Neural progenitor cell (in vitro differentiated cells): ENCODE measurements around the gene ARID2. TPM values are rescaled to one million over a fixed set of nuclear protein-coding genes. Genes with fewer than 3 reads are reported as not detected.
A peak's percentile ranks its signal among the peaks of the same experiment; 100 is the strongest.

Experiments used
- DNase-seq: peaks from one replicate; pipeline ENCODE4 v3.0.0-alpha.2; 2016; ENCODE audit warnings: low spot score
- H2AFZ ChIP-seq: fragments of 200-600 bp; sonication (generic); replicated peaks from 2 replicates; pipeline ENCODE4 v1.6.1; 2016; ENCODE audit warnings: antibody characterized with exemption
- H3F3A ChIP-seq: fragments of 200-600 bp; sonication (generic); 2 replicates; pipeline ENCODE4 v1.6.1; 2016; ENCODE audit warnings: antibody characterized with exemption, low read depth
- H3K27ac ChIP-seq: fragments of 200-600 bp; sonication (generic); 2 replicates; pipeline ENCODE4 v1.5.1; 2016; ENCODE audit warnings: mild to moderate bottlenecking
- H3K27me3 ChIP-seq: fragments of 200-600 bp; sonication (generic); 2 replicates; pipeline ENCODE4 v1.6.1; 2016; ENCODE audit warnings: mild to moderate bottlenecking, moderate library complexity
- H3K36me3 ChIP-seq: fragments of 200-600 bp; sonication (generic); 2 replicates; pipeline ENCODE4 v1.5.1; 2016
- H3K4me1 ChIP-seq: fragments of 200-600 bp; sonication (generic); 2 replicates; pipeline ENCODE4 v1.6.1; 2016; ENCODE audit warnings: mixed run types
- H3K4me2 ChIP-seq: fragments of 200-600 bp; sonication (generic); 2 replicates; pipeline ENCODE4 v1.6.1; 2016
- H3K4me3 ChIP-seq: fragments of 200-600 bp; sonication (generic); 2 replicates; pipeline ENCODE4 v1.5.1; 2016
- H3K79me2 ChIP-seq: fragments of 200-600 bp; sonication (generic); 2 replicates; pipeline ENCODE4 v1.6.1; 2016; ENCODE audit warnings: low read depth
- H3K9ac ChIP-seq: fragments of 200-600 bp; sonication (generic); 2 replicates; pipeline ENCODE4 v1.6.1; 2016
- H3K9me3 ChIP-seq: fragments of 200-600 bp; sonication (generic); 2 replicates; pipeline ENCODE4 v1.5.1; 2016; ENCODE audit warnings: low read depth
- H4K20me1 ChIP-seq: fragments of 200-600 bp; sonication (generic); 2 replicates; pipeline ENCODE4 v1.6.1; 2016; ENCODE audit warnings: low read depth
- H3K27ac Mint-ChIP-seq: 3 replicates; pipeline ENCODE4 v1.8.0; 2021; ENCODE audit warnings: mixed read lengths
- H3K27me3 Mint-ChIP-seq: 2 replicates; pipeline ENCODE4 v1.8.0; 2022; ENCODE audit warnings: low read depth, mild to moderate bottlenecking, inconsistent platforms, moderate library complexity, mixed read lengths; ENCODE audit not compliant: insufficient read depth
- H3K36me3 Mint-ChIP-seq: 3 replicates; pipeline ENCODE4 v1.8.0; 2021; ENCODE audit warnings: mixed read lengths
- H3K4me1 Mint-ChIP-seq: 3 replicates; pipeline ENCODE4 v1.8.0; 2021; ENCODE audit warnings: mixed read lengths
- H3K4me3 Mint-ChIP-seq: 3 replicates; pipeline ENCODE4 v1.8.0; 2021; ENCODE audit warnings: mild to moderate bottlenecking, moderate library complexity, mixed read lengths
- H3K9me3 Mint-ChIP-seq: 3 replicates; pipeline ENCODE4 v1.8.0; 2020; ENCODE audit warnings: mixed read lengths
- EZH2 ChIP-seq: fragments of 200-600 bp; sonication (generic); IDR thresholded peaks from 2 replicates; pipeline ENCODE4 v1.6.1; 2017; ENCODE audit warnings: antibody characterized with exemption, mild to moderate bottlenecking, moderate library complexity
- EZH2phosphoT487 ChIP-seq: fragments of 200-600 bp; sonication (generic); IDR thresholded peaks from 2 replicates; pipeline ENCODE4 v1.6.1; 2017; ENCODE audit warnings: antibody characterized with exemption
- total RNA-seq: library from RNA; depleted of rRNA; stranded (reverse); fragments of >200 nt; gene quantifications from 2 replicates; pipeline ENCODE4 v1.2.3, GENCODE V29; 2015; ENCODE audit warnings: low replicate concordance
- TF ChIP-seq, protein P1 (sequence below): fragments of 200-600 bp; sonication (generic); IDR thresholded peaks from 2 replicates; pipeline ENCODE4 v1.5.1; 2017; ENCODE audit warnings: antibody characterized with exemption, mild to moderate bottlenecking

ARID2 gene
- total RNA-seq, 1 donor from 2014 or later: 86.4 TPM

DNA sequence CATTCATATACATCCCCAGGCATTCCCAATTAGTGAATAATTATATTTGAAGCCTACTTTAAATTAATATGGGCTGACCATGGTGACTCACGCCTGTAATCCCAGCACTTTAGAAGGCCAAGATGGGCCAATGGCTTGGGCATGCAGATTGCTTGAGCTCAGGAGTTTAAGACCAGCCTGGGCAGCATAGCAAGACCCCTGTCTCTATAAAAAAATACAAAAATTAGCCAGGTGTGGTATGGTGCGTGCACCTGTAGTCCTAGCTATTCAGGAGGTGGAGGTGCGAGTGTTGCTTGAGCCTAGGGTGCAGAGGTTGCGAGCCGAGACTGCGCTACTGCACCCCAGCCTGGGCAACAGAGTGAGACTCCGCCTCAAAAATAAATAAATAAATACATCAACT, 7.6 kb upstream of the ARID2 start:
- H3K27me3 ChIP-seq: no peaks in the 10 kb centered on the region
- no peak overlapping the region for H3K27ac Mint-ChIP-seq
- TF ChIP-seq, protein P1, sequence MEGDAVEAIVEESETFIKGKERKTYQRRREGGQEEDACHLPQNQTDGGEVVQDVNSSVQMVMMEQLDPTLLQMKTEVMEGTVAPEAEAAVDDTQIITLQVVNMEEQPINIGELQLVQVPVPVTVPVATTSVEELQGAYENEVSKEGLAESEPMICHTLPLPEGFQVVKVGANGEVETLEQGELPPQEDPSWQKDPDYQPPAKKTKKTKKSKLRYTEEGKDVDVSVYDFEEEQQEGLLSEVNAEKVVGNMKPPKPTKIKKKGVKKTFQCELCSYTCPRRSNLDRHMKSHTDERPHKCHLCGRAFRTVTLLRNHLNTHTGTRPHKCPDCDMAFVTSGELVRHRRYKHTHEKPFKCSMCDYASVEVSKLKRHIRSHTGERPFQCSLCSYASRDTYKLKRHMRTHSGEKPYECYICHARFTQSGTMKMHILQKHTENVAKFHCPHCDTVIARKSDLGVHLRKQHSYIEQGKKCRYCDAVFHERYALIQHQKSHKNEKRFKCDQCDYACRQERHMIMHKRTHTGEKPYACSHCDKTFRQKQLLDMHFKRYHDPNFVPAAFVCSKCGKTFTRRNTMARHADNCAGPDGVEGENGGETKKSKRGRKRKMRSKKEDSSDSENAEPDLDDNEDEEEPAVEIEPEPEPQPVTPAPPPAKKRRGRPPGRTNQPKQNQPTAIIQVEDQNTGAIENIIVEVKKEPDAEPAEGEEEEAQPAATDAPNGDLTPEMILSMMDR: no peak
- TF ChIP-seq EZH2phosphoT487: no peak
- no peak for TF ChIP-seq EZH2

GRCh38 chr12:45725631-45726602, 3.6 kb upstream of the ARID2 start:
- peak overlapping the region; percentile 98 for H3K4me3 Mint-ChIP-seq
- H3K4me1 Mint-ChIP-seq: peaks cover 6% of the 10 kb centered on the region
- no peak for TF ChIP-seq EZH2phosphoT487
- TF ChIP-seq, protein P1: peak; percentile 75
- H3K36me3 Mint-ChIP-seq: peaks cover 4% of the 10 kb centered on the region
- Histone ChIP-seq H3K79me2 (peaks cover 75% of the 10 kb centered on the region), H3K4me2 (peak overlapping the region; percentile 86), H3K4me1 (peaks cover 24% of the 10 kb centered on the region), H3K27ac (no peak overlapping the region), H3K9me3 (no peaks in the 10 kb centered on the region), H4K20me1 (peaks cover 16% of the 10 kb centered on the region), H3K36me3 (peaks cover 4% of the 10 kb centered on the region), H3K9ac (peak overlapping the region; percentile 89), H3K27me3 (no peaks in the 10 kb centered on the region), H2AFZ (peak overlapping the region; percentile 89), H3K4me3 (peak overlapping the region; percentile 88), H3F3A (peaks cover 36% of the 10 kb centered on the region)
- H3K9me3 Mint-ChIP-seq: no peaks in the 10 kb centered on the region
- H3K27ac Mint-ChIP-seq: peak overlapping the region; percentile 100
- peak; percentile 49 for DNase-seq
- H3K27me3 Mint-ChIP-seq: no peaks in the 10 kb centered on the region

More for the DNA sequence above, 7.6 kb upstream of the ARID2 start:
- H3K36me3 ChIP-seq: peaks cover 4% of the 10 kb centered on the region
- H3F3A ChIP-seq: peaks cover 8% of the 10 kb centered on the region
- no peak overlapping the region for H3K4me3 Mint-ChIP-seq
- H3K9ac ChIP-seq: no peak overlapping the region
- peaks cover 79% of the 10 kb centered on the region for H3K79me2 ChIP-seq
- DNase-seq: no peak
- no peak overlapping the region for H3K4me3 ChIP-seq
- no peaks in the 10 kb centered on the region for H3K9me3 ChIP-seq
- H2AFZ ChIP-seq: no peak overlapping the region
- no peaks in the 10 kb centered on the region for H3K27me3 Mint-ChIP-seq
- H3K36me3 Mint-ChIP-seq: peaks cover 2% of the 10 kb centered on the region
- peaks cover 22% of the 10 kb centered on the region for H4K20me1 ChIP-seq
- peaks cover 22% of the 10 kb centered on the region for H3K4me1 ChIP-seq
- no peak overlapping the region for H3K27ac ChIP-seq
- no peaks in the 10 kb centered on the region for H3K9me3 Mint-ChIP-seq
- peaks cover 6% of the 10 kb centered on the region for H3K4me1 Mint-ChIP-seq
- H3K4me2 ChIP-seq: no peak overlapping the region

- H3K4me1 Mint-ChIP-seq: peaks cover 6% of the 10 kb centered on the region
- Histone ChIP-seq H3F3A (peaks cover 43% of the 10 kb centered on the region), H3K36me3 (peaks cover 8% of the 10 kb centered on the region), H4K20me1 (peaks cover 16% of the 10 kb centered on the region), H3K4me2 (peak overlapping the region; percentile 86), H2AFZ (peak overlapping the region; percentile 89), H3K79me2 (peaks cover 75% of the 10 kb centered on the region), H3K27ac (peak overlapping the region; percentile 97), H3K4me1 (peaks cover 27% of the 10 kb centered on the region), H3K9me3 (no peaks in the 10 kb centered on the region), H3K27me3 (no peaks in the 10 kb centered on the region), H3K4me3 (peak overlapping the region; percentile 88), H3K9ac (peak overlapping the region; percentile 89)
- H3K36me3 Mint-ChIP-seq: peaks cover 7% of the 10 kb centered on the region
- peak overlapping the region; percentile 100 for H3K27ac Mint-ChIP-seq
- no peak for TF ChIP-seq EZH2
- TF ChIP-seq EZH2phosphoT487: no peak
- H3K9me3 Mint-ChIP-seq: no peaks in the 10 kb centered on the region
- peak overlapping the region; percentile 98 for H3K4me3 Mint-ChIP-seq
- peak; percentile 59 for DNase-seq
- no peaks in the 10 kb centered on the region for H3K27me3 Mint-ChIP-seq
Measured at GRCh38 chr12:45726603-45727300, 2.8 kb upstream of the ARID2 start.
